Heart left ventricle (tissue), 13 donors: ENCODE results near the gene CCDC167.

Experiments used
- CTCF ChIP-seq, 12 donors: fragments of 200-600 bp; sonication (generic) in 4 of 12; IDR thresholded peaks; one replicate each; pipeline versions ENCODE4 v1.5.0 to v1.8.0; 2018 to 2022; ENCODE audit warnings: antibody characterized with exemption in 12 of 12, mild to moderate bottlenecking in 5 of 12
- POLR2A ChIP-seq, 2 donors: fragments of 450-650 bp; IDR thresholded peaks; one replicate each; pipeline ENCODE4 v1.6.1; 2017; ENCODE audit warnings: antibody characterized with exemption in 2 of 2, mild to moderate bottlenecking in 2 of 2, moderate library complexity in 2 of 2
- donor health status: ischemic (EF 13 %, LVEDD 7.1; RV severe dilation, severe dysfunction).
- donor health status: DM: no; HTN: yes; CAD: no.
- donor health status: DM: no; HTN: no; CAD: no.
- donor health status: ischemic (EF 25% LVEDD 6.9; RV normal size, moderate dysfunction).
- donor health status: ischemic (EF 25% LVEDD 5.7; RV mildly dilated, moderate dysfunction).
- donor health status: ischemic (EF 35%, LVEDD 5.7; RV mildly dilated, moderate dysfunction).
- donor health status: nonischemic (EF 11% LVEDD 7.7; RV severe dilation, severe dysfunction).
- donor health status: DM: yes; HTN: yes; CAD: no.
- donor health status: PGD.
- donor health status: ischemic (EF 29% LVEDD 5.4; RV normal size, mild dysfunction).
- donor health status: nonischemic (EF 23%, LVEDD 6.1; RV moderate dilation, normal function).

- TF ChIP-seq CTCF (IDR thresholded peaks at IDR 0.05): no peak
- TF ChIP-seq POLR2A (IDR thresholded peaks at IDR 0.05): no peak
These were observed 41.7 kb upstream of the CCDC167 start for GRCh38 chr6:37541346-37541745.
